Neuronal stem cell (in vitro differentiated cells): ENCODE data around the gene SRGN.
A peak's percentile ranks its signal among the peaks of the same experiment; 100 is the strongest.

Experiments
- DNase-seq: peaks from one replicate; pipeline ENCODE4 v3.0.0-alpha.2; 2013; ENCODE audit warnings: low spot score
- H2AFZ ChIP-seq: one replicate; pipeline ENCODE4 v1.6.1; 2013; ENCODE audit warnings: mild to moderate bottlenecking, low read length, inconsistent platforms
- H2AK5ac ChIP-seq: 2 replicates; pipeline ENCODE4 v1.6.1; 2013; ENCODE audit warnings: low read depth, mild to moderate bottlenecking, inconsistent platforms, low read length, moderate library complexity, mixed read lengths
- H2BK120ac ChIP-seq: 2 replicates; pipeline ENCODE4 v1.6.1; 2013; ENCODE audit warnings: low read depth, mild to moderate bottlenecking, inconsistent platforms, low read length, moderate library complexity, mixed read lengths
- H2BK12ac ChIP-seq: one replicate; pipeline ENCODE4 v1.6.1; 2013; ENCODE audit warnings: low read length, inconsistent platforms
- H2BK15ac ChIP-seq: 2 replicates; pipeline ENCODE4 v1.6.1; 2013; ENCODE audit warnings: mild to moderate bottlenecking, low read length, inconsistent platforms, mixed read lengths
- H2BK5ac ChIP-seq: one replicate; pipeline ENCODE4 v1.6.1; 2013; ENCODE audit warnings: inconsistent platforms, mild to moderate bottlenecking, low read length, moderate library complexity
- H3K14ac ChIP-seq: one replicate; pipeline ENCODE4 v1.6.1; 2013; ENCODE audit warnings: low read length, inconsistent platforms
- H3K18ac ChIP-seq: 2 replicates; pipeline ENCODE4 v1.6.1; 2013; ENCODE audit warnings: low read length, inconsistent platforms
- H3K23ac ChIP-seq: 2 replicates; pipeline ENCODE4 v1.6.1; 2013; ENCODE audit warnings: low read depth, mild to moderate bottlenecking, mixed read lengths, low read length, inconsistent platforms; ENCODE audit not compliant: poor library complexity
- H3K27ac ChIP-seq: replicated peaks from 3 replicates; pipeline ENCODE4 v1.5.1; 2013; ENCODE audit warnings: low read length, inconsistent platforms
- H3K27me3 ChIP-seq, 3 experiments: 2 replicates each; pipeline ENCODE4 v1.6.1; 2013; ENCODE audit warnings: low read length in 3 of 3, mild to moderate bottlenecking in 2 of 3, inconsistent platforms in 1 of 3, low read depth in 1 of 3, mixed read lengths in 1 of 3, moderate library complexity in 1 of 3; ENCODE audit not compliant: control insufficient read depth in 3 of 3, insufficient read depth in 3 of 3
- H3K36me3 ChIP-seq, 2 donors: replicated peaks in 1 of 2; 2 replicates each; pipeline ENCODE4 v1.6.1; 2013; ENCODE audit warnings: low read length in 2 of 2; ENCODE audit not compliant: control insufficient read depth in 2 of 2, insufficient read depth in 2 of 2
- H3K4ac ChIP-seq: 2 replicates; pipeline ENCODE4 v1.6.1; 2013; ENCODE audit warnings: inconsistent platforms, mild to moderate bottlenecking, low read length, moderate library complexity
- H3K4me1 ChIP-seq, 2 donors: 1 replicate in 1 of 2; 2 replicates in 1 of 2; pipeline ENCODE4 v1.6.1; 2013; ENCODE audit warnings: low read length in 2 of 2, low read depth in 1 of 2; ENCODE audit not compliant: control insufficient read depth in 2 of 2, insufficient read depth in 1 of 2
- H3K4me2 ChIP-seq: one replicate; pipeline ENCODE4 v1.6.1; 2013; ENCODE audit warnings: mild to moderate bottlenecking, low read length, inconsistent platforms; ENCODE audit not compliant: insufficient read depth, poor library complexity, severe bottlenecking
- H3K4me3 ChIP-seq, 2 donors: 2 replicates each; pipeline ENCODE4 v1.5.1; 2013; ENCODE audit warnings: low read length in 2 of 2, mild to moderate bottlenecking in 2 of 2, inconsistent platforms in 1 of 2, moderate library complexity in 1 of 2
- H3K79me1 ChIP-seq: one replicate; pipeline ENCODE4 v1.6.1; 2013; ENCODE audit warnings: low read depth, mild to moderate bottlenecking, inconsistent platforms, low read length, moderate library complexity
- H3K9ac ChIP-seq: one replicate; pipeline ENCODE4 v1.6.1; 2013; ENCODE audit warnings: mild to moderate bottlenecking, low read depth, low read length, inconsistent platforms; ENCODE audit not compliant: poor library complexity
- H3K9me3 ChIP-seq, 2 donors: replicated peaks in 1 of 2; 2 replicates each; pipeline versions ENCODE3 to v1.6.1; 2013; ENCODE audit warnings: low read length in 2 of 2, mild to moderate bottlenecking in 2 of 2, inconsistent platforms in 1 of 2, low read depth in 1 of 2, mixed read lengths in 1 of 2, moderate library complexity in 1 of 2; ENCODE audit not compliant: control insufficient read depth in 2 of 2, insufficient read depth in 1 of 2
- H4K8ac ChIP-seq: one replicate; pipeline ENCODE4 v1.6.1; 2013; ENCODE audit warnings: low read depth, mild to moderate bottlenecking, inconsistent platforms, low read length, moderate library complexity
- H4K91ac ChIP-seq: one replicate; pipeline ENCODE4 v1.6.1; 2013; ENCODE audit warnings: low read length, low read depth, mild to moderate bottlenecking, inconsistent platforms; ENCODE audit not compliant: poor library complexity
- WGBS, 2 donors: extraction: QIAGEN DNeasy Blood & Tissue Kit; methylation state at CpG; one replicate each; pipeline ENCODE4 v1.1.7; 2013; ENCODE audit warnings: missing lambda C conversion rate in 2 of 2, mixed read lengths in 1 of 2; ENCODE audit not compliant: insufficient read length in 2 of 2, insufficient replicate concordance in 1 of 2; ENCODE audit errors: extremely low coverage in 2 of 2; 5-methylcytosine and 5-hydroxymethylcytosine counted together

SRGN gene

DNA sequence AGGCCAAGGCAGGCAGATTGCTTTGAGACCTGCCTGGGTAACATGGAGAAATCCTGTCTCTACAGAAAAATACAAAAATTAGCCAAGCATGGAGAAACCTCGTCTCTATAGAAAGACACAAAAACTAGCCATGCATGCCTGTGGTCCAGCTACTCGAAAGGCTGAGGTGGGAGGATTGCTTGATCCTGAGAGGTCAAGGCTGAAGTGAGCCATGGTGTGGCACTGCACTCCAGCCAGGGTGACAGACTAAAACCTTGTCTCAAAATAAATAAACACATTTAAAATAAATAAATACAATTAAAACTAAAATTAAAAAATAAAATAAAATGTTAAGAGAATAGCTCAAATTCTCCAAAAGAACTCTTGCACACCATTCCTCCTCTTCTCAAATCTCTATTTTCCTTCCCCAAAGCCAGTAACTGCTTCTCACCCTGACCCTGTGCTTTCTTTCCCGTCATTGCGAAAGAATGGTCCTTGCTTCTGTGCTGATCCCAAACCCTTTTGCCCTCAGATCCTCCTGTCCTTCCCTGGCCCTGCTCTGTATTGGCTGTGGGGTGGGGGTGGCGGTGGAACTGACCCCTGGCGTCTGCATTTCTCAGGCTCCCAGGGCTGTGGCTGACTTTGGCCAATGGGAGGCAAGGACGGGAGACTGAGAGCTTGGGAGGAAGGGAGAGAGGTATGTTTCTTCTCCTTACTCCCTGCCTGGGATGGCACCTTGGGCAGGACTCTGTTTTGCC lies 12.4 kb downstream of the SRGN start:
- Histone ChIP-seq H3K4me3 (no peak overlapping the region), H3K14ac (no peak overlapping the region), H3K18ac (no peak overlapping the region), H3K4me1 (peaks cover 1 to 9% of the 10 kb centered on the region in 2 donors), H4K8ac (peak overlapping the region; percentile 53), H2BK12ac (no peak overlapping the region), H2AFZ (peak overlapping the region; percentile 64), H4K91ac (no peak overlapping the region), H3K9me3 (peaks cover 0 to 8% of the 10 kb centered on the region in 2 donors), H3K27ac (no peak overlapping the region), H2BK5ac (no peak overlapping the region), H3K27me3 (no peaks in the 10 kb centered on the region), H3K4ac (no peak overlapping the region), H3K9ac (no peak overlapping the region), H3K23ac (no peak overlapping the region), H2AK5ac (no peak overlapping the region), H3K79me1 (no peaks in the 10 kb centered on the region), H2BK15ac (no peak overlapping the region), H2BK120ac (no peak overlapping the region), H3K4me2 (no peak overlapping the region), H3K36me3 (no peaks in the 10 kb centered on the region)
- no CpG with 5 or more reads among the region's 7 CpGs for WGBS, 2 donors
- DNase-seq: no peak

DNA sequence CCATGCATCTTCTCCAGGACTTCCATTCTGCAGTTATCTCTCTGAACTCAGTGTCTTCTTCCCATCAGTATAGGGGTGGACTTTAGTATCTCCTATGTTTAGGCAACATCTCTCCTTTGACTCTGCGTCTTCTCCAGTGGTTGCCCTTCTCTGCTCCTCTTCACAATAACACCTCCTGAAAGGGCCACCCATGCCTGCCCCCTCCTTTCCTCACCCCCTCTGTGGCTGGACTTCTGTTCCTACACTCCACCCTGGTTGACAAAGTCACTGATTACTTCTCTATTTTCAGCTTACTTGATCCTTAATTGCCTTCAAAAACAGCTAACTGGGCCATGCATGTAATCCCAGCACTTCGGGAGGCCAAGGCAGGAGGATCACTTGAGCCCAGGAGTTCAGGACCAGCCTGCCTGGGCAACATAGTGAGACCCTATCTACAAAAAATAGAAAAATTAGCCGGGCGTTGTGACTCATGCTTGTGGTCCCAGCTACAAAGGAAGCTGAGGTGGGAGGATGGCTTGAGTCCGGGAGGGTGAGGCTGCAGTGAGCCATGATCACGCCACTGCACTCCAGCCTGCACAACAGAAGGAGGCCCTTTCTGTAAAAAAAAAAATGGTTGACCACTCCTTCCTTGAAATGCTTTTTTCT lies 13.7 kb downstream of the SRGN start:
- no CpG with 5 or more reads among the region's 6 CpGs for WGBS, 2 donors
- H2BK15ac ChIP-seq: no peak overlapping the region

DNA sequence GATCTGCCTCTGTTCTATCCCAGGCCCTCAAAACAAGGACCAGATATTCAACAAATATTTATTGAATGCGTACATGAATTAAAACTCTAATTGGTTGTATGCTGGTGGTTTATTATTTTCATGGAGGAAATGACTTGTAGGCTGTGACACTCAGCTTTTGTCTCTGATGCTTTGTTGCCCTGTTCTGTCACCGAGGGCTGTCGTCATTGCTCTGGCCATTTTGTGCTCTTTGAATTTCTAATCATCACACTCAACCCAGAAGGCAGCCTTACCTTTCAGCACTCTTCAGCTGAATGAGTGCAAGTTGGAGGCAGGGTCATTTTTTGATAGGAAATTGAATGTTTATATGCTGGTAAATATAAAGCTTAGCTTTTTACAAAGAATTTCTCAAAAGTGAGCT lies 14.5 kb downstream of the SRGN start:
- Histone ChIP-seq H3K4ac (no peak overlapping the region), H2BK15ac (no peak overlapping the region), H3K9me3 (peaks cover 0 to 8% of the 10 kb centered on the region in 2 donors), H3K14ac (no peak overlapping the region), H2BK5ac (no peak overlapping the region), H3K4me1 (peaks cover 1 to 9% of the 10 kb centered on the region in 2 donors), H4K8ac (no peak overlapping the region), H4K91ac (no peak overlapping the region), H3K4me2 (no peak overlapping the region), H3K9ac (no peak overlapping the region), H3K27ac (no peak overlapping the region), H2BK12ac (no peak overlapping the region), H3K27me3 (no peaks in the 10 kb centered on the region), H2AFZ (peak overlapping the region; percentile 77), H3K36me3 (no peaks in the 10 kb centered on the region), H2AK5ac (no peak overlapping the region), H3K18ac (no peak overlapping the region), H3K23ac (no peak overlapping the region), H3K4me3 (no peak overlapping the region), H2BK120ac (no peak overlapping the region), H3K79me1 (no peaks in the 10 kb centered on the region)
- no peak for DNase-seq
- WGBS, 2 donors: no CpG with 5 or more reads among the region's 3 CpGs

More for the DNA sequence above, 13.7 kb downstream of the SRGN start:
- Histone ChIP-seq H3K4me1 (peaks cover 1 to 9% of the 10 kb centered on the region in 2 donors), H3K9ac (no peak overlapping the region), H2AFZ (peak overlapping the region; percentile 77), H3K4ac (no peak overlapping the region), H3K4me2 (no peak overlapping the region), H3K23ac (no peak overlapping the region), H2AK5ac (no peak overlapping the region), H3K14ac (no peak overlapping the region), H2BK5ac (no peak overlapping the region), H3K9me3 (peaks cover 0 to 8% of the 10 kb centered on the region in 2 donors), H4K8ac (no peak overlapping the region), H3K36me3 (no peaks in the 10 kb centered on the region), H2BK12ac (no peak overlapping the region), H3K27me3 (no peaks in the 10 kb centered on the region), H3K18ac (no peak overlapping the region), H4K91ac (no peak overlapping the region), H3K79me1 (no peaks in the 10 kb centered on the region), H2BK120ac (no peak overlapping the region), H3K27ac (no peak overlapping the region), H3K4me3 (no peak overlapping the region)
- DNase-seq: no peak

DNA sequence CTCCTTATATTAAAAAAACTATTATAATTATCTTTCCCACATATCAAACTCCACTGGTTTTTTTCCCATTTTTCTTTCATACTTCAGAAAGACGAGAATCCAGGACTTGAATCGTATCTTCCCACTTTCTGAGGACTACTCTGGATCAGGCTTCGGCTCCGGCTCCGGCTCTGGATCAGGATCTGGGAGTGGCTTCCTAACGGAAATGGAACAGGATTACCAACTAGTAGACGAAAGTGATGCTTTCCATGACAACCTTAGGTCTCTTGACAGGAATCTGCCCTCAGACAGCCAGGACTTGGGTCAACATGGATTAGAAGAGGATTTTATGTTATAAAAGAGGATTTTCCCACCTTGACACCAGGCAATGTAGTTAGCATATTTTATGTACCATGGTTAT lies 15.9 kb downstream of the SRGN start:
- no peak overlapping the region for H3K4me3 ChIP-seq
- no peak overlapping the region for H2AFZ ChIP-seq
- no peak overlapping the region for H3K18ac ChIP-seq
- no CpG with 5 or more reads among the region's 7 CpGs for WGBS, 2 donors
- H2BK12ac ChIP-seq: no peak overlapping the region
- no peak overlapping the region for H3K4me2 ChIP-seq
- H3K14ac ChIP-seq: no peak overlapping the region
- no peak for DNase-seq
- H3K4ac ChIP-seq: no peak overlapping the region
- H4K8ac ChIP-seq: no peak overlapping the region
- H2BK15ac ChIP-seq: no peak overlapping the region
- no peak overlapping the region for H2BK120ac ChIP-seq
- H2AK5ac ChIP-seq: no peak overlapping the region
- H3K4me1 ChIP-seq: peaks cover 1 to 9% of the 10 kb centered on the region in 2 donors
- no peak overlapping the region for H2BK5ac ChIP-seq
- H4K91ac ChIP-seq: no peak overlapping the region
- H3K36me3 ChIP-seq: no peaks in the 10 kb centered on the region
- H3K79me1 ChIP-seq: no peaks in the 10 kb centered on the region
- no peak overlapping the region for H3K27ac ChIP-seq
- H3K27me3 ChIP-seq: no peaks in the 10 kb centered on the region
- no peak overlapping the region for H3K23ac ChIP-seq
- peaks cover 0 to 8% of the 10 kb centered on the region in 2 donors for H3K9me3 ChIP-seq
- no peak overlapping the region for H3K9ac ChIP-seq
